PFSK-1 (cell line): Measurements from ENCODE around the gene STK10.

Experiments used
- POLR2AphosphoS5 ChIP-seq: IDR thresholded peaks from 2 replicates; pipeline ENCODE4 v1.6.1; 2012; ENCODE audit warnings: low read depth, mild to moderate bottlenecking, control low read depth, low read length, moderate library complexity
- REST ChIP-seq, 2 experiments: IDR thresholded peaks; 2 replicates each; pipeline versions ENCODE4 v1.6.1 to v1.8.0; 2011 to 2012; ENCODE audit warnings: low read depth in 2 of 2, low read length in 2 of 2, control low read depth in 1 of 2, inconsistent platforms in 1 of 2, mild to moderate bottlenecking in 1 of 2, moderate library complexity in 1 of 2; ENCODE audit not compliant: insufficient read depth in 1 of 2
- SIN3A ChIP-seq: IDR thresholded peaks from 2 replicates; pipeline ENCODE4 v1.6.1; 2012; ENCODE audit warnings: mild to moderate bottlenecking, low read length, moderate library complexity, borderline replicate concordance; ENCODE audit not compliant: insufficient read depth
- TAF1 ChIP-seq: IDR thresholded peaks from 2 replicates; pipeline ENCODE4 v1.6.1; 2012; ENCODE audit warnings: low read length, control low read depth, borderline replicate concordance; ENCODE audit not compliant: insufficient read depth

GRCh38 chr5:172211676-172212075 is 23.7 kb upstream of the STK10 start:
- no peak for TF ChIP-seq POLR2AphosphoS5
- no peak for TF ChIP-seq REST (IDR thresholded peaks at IDR 0.05; ENCODE audit: insufficient read depth in 1 of 2, low read depth in 2 of 2, low read length in 2 of 2)
- TF ChIP-seq TAF1: no peak
- no peak for TF ChIP-seq SIN3A
